CD4-positive, alpha-beta T cell treated with Interleukin-15 for 1 hour (primary cell): ENCODE data around the gene RNFT2.
A peak's percentile ranks its signal among the peaks of the same experiment; 100 is the strongest.

Source experiments
- DNase-seq: peaks from one replicate; pipeline ENCODE4 v3.0.0-alpha.2; 2020

RNFT2 gene

GRCh38 chr12:116880213-116880816 is 142.2 kb downstream of the RNFT2 start:
- DNase-seq = no peak

- DNase-seq = peak; percentile 35
Measured at GRCh38 chr12:116880817-116881324, 142.8 kb downstream of the RNFT2 start.

GRCh38 chr12:116881325-116881876 is 143.3 kb downstream of the RNFT2 start, which contains the start of gene HRK:
Gene HRK (minus strand): TSS chr12:116881441. CDS start chr12:116881307, 134 bp downstream.
- no peak for DNase-seq

GRCh38 chr12:116881877-116882507 is 143.9 kb downstream of the RNFT2 start:
- DNase-seq = no peak

- DNase-seq = no peak
Measured at GRCh38 chr12:116882742-116883141, 144.6 kb downstream of the RNFT2 start.

GRCh38 chr12:116884871-116885270 is 146.8 kb downstream of the RNFT2 start:
- no peak for DNase-seq

- peak; percentile 37 for DNase-seq
Measured at GRCh38 chr12:116885491-116885890, 147.4 kb downstream of the RNFT2 start.

GRCh38 chr12:116887244-116887643 is 149.1 kb downstream of the RNFT2 start:
- DNase-seq = no peak

GRCh38 chr12:116887897-116888296 is 149.8 kb downstream of the RNFT2 start:
- DNase-seq = no peak

GRCh38 chr12:116890330-116890729 is 152.2 kb downstream of the RNFT2 start:
- no peak for DNase-seq

- no peak for DNase-seq
Measured at GRCh38 chr12:116891019-116891418, 152.9 kb downstream of the RNFT2 start.

- no peak for DNase-seq
Measured at GRCh38 chr12:116892349-116893140, 154.4 kb downstream of the RNFT2 start.

GRCh38 chr12:116894913-116895312 is 156.8 kb downstream of the RNFT2 start:
- no peak for DNase-seq

- no peak for DNase-seq
Measured at GRCh38 chr12:116896411-116896924, 158.4 kb downstream of the RNFT2 start.

- no peak for DNase-seq
Measured at GRCh38 chr12:116897476-116897875, 159.4 kb downstream of the RNFT2 start.

- no peak for DNase-seq
Measured at GRCh38 chr12:116898669-116899068, 160.6 kb downstream of the RNFT2 start.

- DNase-seq = no peak
Measured at GRCh38 chr12:116901612-116902011, 163.5 kb downstream of the RNFT2 start.
